Skeletal muscle cell (primary cell): Measurements from ENCODE around the gene CNTN4.

ENCODE experiments used
- DNase-seq: peaks from one replicate; pipeline ENCODE4 v3.0.0-alpha.2; 2010; ENCODE audit warnings: low read depth
- H3K4me3 ChIP-seq: 2 replicates; pipeline ENCODE4 v1.5.1; 2011; ENCODE audit warnings: low read depth, mild to moderate bottlenecking, control low read depth, low read length, moderate library complexity

Gene CNTN4

GRCh38 chr3:2246873-2247648 lies 148.4 kb downstream of the CNTN4 start:
- no peak for DNase-seq
- no peak overlapping the region for H3K4me3 ChIP-seq

GRCh38 chr3:2247831-2248230 lies 149.2 kb downstream of the CNTN4 start:
- DNase-seq: no peak
- no peak overlapping the region for H3K4me3 ChIP-seq

GRCh38 chr3:2250783-2251182 lies 152.1 kb downstream of the CNTN4 start:
- no peak for DNase-seq
- no peak overlapping the region for H3K4me3 ChIP-seq

GRCh38 chr3:2261747-2262146 lies 163.1 kb downstream of the CNTN4 start:
- no peak overlapping the region for H3K4me3 ChIP-seq
- no peak for DNase-seq

- no peak overlapping the region for H3K4me3 ChIP-seq
- no peak for DNase-seq
These were observed 163.5 kb downstream of the CNTN4 start for GRCh38 chr3:2262204-2262603.

- no peak overlapping the region for H3K4me3 ChIP-seq
These were observed 167.9 kb downstream of the CNTN4 start for GRCh38 chr3:2266606-2267005.

GRCh38 chr3:2268779-2269178 lies 170.1 kb downstream of the CNTN4 start:
- H3K4me3 ChIP-seq: no peak overlapping the region
- DNase-seq: no peak

More at GRCh38 chr3:2266606-2267005, 167.9 kb downstream of the CNTN4 start:
- DNase-seq: no peak

GRCh38 chr3:2274526-2274925 lies 175.9 kb downstream of the CNTN4 start:
- DNase-seq: no peak
- H3K4me3 ChIP-seq: no peak overlapping the region

- H3K4me3 ChIP-seq: no peak overlapping the region
- DNase-seq: no peak
These were observed 185.2 kb downstream of the CNTN4 start for GRCh38 chr3:2283818-2284217.

GRCh38 chr3:2300938-2301337 lies 202.3 kb downstream of the CNTN4 start:
- no peak for DNase-seq

GRCh38 chr3:2301361-2301760 lies 202.7 kb downstream of the CNTN4 start:
- no peak overlapping the region for H3K4me3 ChIP-seq

More at GRCh38 chr3:2300938-2301337, 202.3 kb downstream of the CNTN4 start:
- no peak overlapping the region for H3K4me3 ChIP-seq

GRCh38 chr3:2303566-2303965 lies 204.9 kb downstream of the CNTN4 start:
- no peak for DNase-seq
- H3K4me3 ChIP-seq: no peak overlapping the region

More at GRCh38 chr3:2301361-2301760, 202.7 kb downstream of the CNTN4 start:
- DNase-seq: no peak

- DNase-seq: no peak
- H3K4me3 ChIP-seq: no peak overlapping the region
These were observed 212.4 kb downstream of the CNTN4 start for GRCh38 chr3:2311022-2311421.

GRCh38 chr3:2317521-2317920 lies 218.9 kb downstream of the CNTN4 start:
- DNase-seq: no peak
- no peak overlapping the region for H3K4me3 ChIP-seq

GRCh38 chr3:2334921-2335320 lies 236.3 kb downstream of the CNTN4 start:
- H3K4me3 ChIP-seq: no peak overlapping the region
- no peak for DNase-seq

GRCh38 chr3:2343031-2343682 lies 244.5 kb downstream of the CNTN4 start:
- H3K4me3 ChIP-seq: no peak overlapping the region
- no peak for DNase-seq

- no peak for DNase-seq
- H3K4me3 ChIP-seq: no peak overlapping the region
These were observed 253.6 kb downstream of the CNTN4 start for GRCh38 chr3:2352134-2352762.

- no peak for DNase-seq
These were observed 256.0 kb downstream of the CNTN4 start for GRCh38 chr3:2354702-2355101.

GRCh38 chr3:2356298-2356950 lies 257.8 kb downstream of the CNTN4 start:
- no peak overlapping the region for H3K4me3 ChIP-seq
- DNase-seq: no peak

More at GRCh38 chr3:2354702-2355101, 256.0 kb downstream of the CNTN4 start:
- no peak overlapping the region for H3K4me3 ChIP-seq

GRCh38 chr3:2360815-2361214 lies 262.1 kb downstream of the CNTN4 start:
- H3K4me3 ChIP-seq: no peak overlapping the region
- no peak for DNase-seq
